Daoy (cell line): Measurements from ENCODE around the gene PLEKHH1. TPM values are rescaled to one million over a fixed set of nuclear protein-coding genes. Genes with fewer than 3 reads are reported as not detected.
A peak's percentile ranks its signal among the peaks of the same experiment; 100 is the strongest.
"Not testable (repeated sequence)": the region's sequence is repeated elsewhere in the genome, so short reads cannot be mapped to it uniquely, and the experiment has no call there.

Experiments
- DNase-seq: peaks from one replicate; pipeline ENCODE4 v3.0.0-alpha.2; 2015; ENCODE audit warnings: low read depth
- total RNA-seq: library from RNA; depleted of rRNA; stranded (reverse); fragments of >200 nt; shearing (Covaris generic); gene quantifications from 2 replicates; pipeline ENCODE4 v1.2.3, GENCODE V29; 2014

Gene PLEKHH1
- total RNA-seq, 1 experiment from 2014 or later = 3.3 TPM

- DNase-seq = no peak
These were observed 46.5 kb downstream of the PLEKHH1 start for GRCh38 chr14:67579636-67580035.

- DNase-seq = no peak
These were observed 47.5 kb downstream of the PLEKHH1 start for GRCh38 chr14:67580336-67581171.

- no peak for DNase-seq
These were observed 48.6 kb downstream of the PLEKHH1 start for GRCh38 chr14:67581643-67582042.

- DNase-seq = no peak
These were observed 49.0 kb downstream of the PLEKHH1 start for GRCh38 chr14:67582061-67582460.

- peak; percentile 44 for DNase-seq
These were observed 50.9 kb downstream of the PLEKHH1 start for GRCh38 chr14:67583711-67584644.

- DNase-seq = no peak
These were observed 51.9 kb downstream of the PLEKHH1 start for GRCh38 chr14:67584978-67585377.

GRCh38 chr14:67586369-67586768 lies 53.3 kb downstream of the PLEKHH1 start:
- DNase-seq = no peak

GRCh38 chr14:67589204-67589770 lies 56.2 kb downstream of the PLEKHH1 start:
- DNase-seq = no peak

- DNase-seq = not testable (repeated sequence)
These were observed 60.6 kb downstream of the PLEKHH1 start for GRCh38 chr14:67593650-67594049.

GRCh38 chr14:67595392-67595791 lies 62.3 kb downstream of the PLEKHH1 start:
- no peak for DNase-seq

GRCh38 chr14:67599698-67600561 lies 66.8 kb downstream of the PLEKHH1 start, which contains the start of gene PIGH:
Gene PIGH (minus strand): TSS chr14:67600268. CDS start chr14:67600203, 65 bp downstream.
- DNase-seq = peak; percentile 96

- DNase-seq = not testable (repeated sequence)
These were observed 67.5 kb downstream of the PLEKHH1 start for GRCh38 chr14:67600562-67600974.

GRCh38 chr14:67602076-67602475 lies 69.0 kb downstream of the PLEKHH1 start:
- no peak for DNase-seq

- DNase-seq = no peak
These were observed 70.0 kb downstream of the PLEKHH1 start for GRCh38 chr14:67602995-67603545.

- DNase-seq = no peak
These were observed 74.6 kb downstream of the PLEKHH1 start for GRCh38 chr14:67607646-67608045.

GRCh38 chr14:67609642-67610310 lies 76.7 kb downstream of the PLEKHH1 start:
- no peak for DNase-seq

- DNase-seq = no peak
These were observed 77.4 kb downstream of the PLEKHH1 start for GRCh38 chr14:67610491-67610890.

GRCh38 chr14:67618617-67619063 lies 85.5 kb downstream of the PLEKHH1 start:
- peak; percentile 62 for DNase-seq

GRCh38 chr14:67619446-67620216 lies 86.5 kb downstream of the PLEKHH1 start, which contains the start of gene ARG2:
Gene ARG2 (plus strand): TSS chr14:67619920. CDS start chr14:67619978, 58 bp downstream.
- DNase-seq = peak; percentile 97
